Nephron progenitor cell (in vitro differentiated cells): ENCODE results near the gene MYO1D.

Experiments
- DNase-seq: peaks from one replicate; pipeline ENCODE4 v3.0.0; 2021
- H3K27ac Mint-ChIP-seq: 2 replicates; pipeline ENCODE4 v1.8.0; 2021; ENCODE audit warnings: mild to moderate bottlenecking, moderate library complexity, mixed read lengths
- H3K27me3 Mint-ChIP-seq: 2 replicates; pipeline ENCODE4 v1.8.0; 2021; ENCODE audit warnings: mild to moderate bottlenecking, low read depth, mixed read lengths; ENCODE audit not compliant: poor library complexity
- H3K36me3 Mint-ChIP-seq: 2 replicates; pipeline ENCODE4 v1.8.0; 2021; ENCODE audit warnings: low read depth, mixed read lengths
- H3K4me1 Mint-ChIP-seq: 2 replicates; pipeline ENCODE4 v1.8.0; 2021; ENCODE audit warnings: mixed read lengths
- H3K4me3 Mint-ChIP-seq: 2 replicates; pipeline ENCODE4 v1.8.0; 2021; ENCODE audit warnings: mild to moderate bottlenecking, moderate library complexity, mixed read lengths
- H3K9me3 Mint-ChIP-seq: 2 replicates; pipeline ENCODE4 v1.8.0; 2021; ENCODE audit warnings: mild to moderate bottlenecking, moderate library complexity, mixed read lengths
- TF ChIP-seq, protein P1 (sequence below): fragments of 200-600 bp; sonication (generic); IDR thresholded peaks from 2 replicates; pipeline ENCODE4 v1.5.0; 2021; ENCODE audit warnings: antibody characterized with exemption

The MYO1D gene

DNA sequence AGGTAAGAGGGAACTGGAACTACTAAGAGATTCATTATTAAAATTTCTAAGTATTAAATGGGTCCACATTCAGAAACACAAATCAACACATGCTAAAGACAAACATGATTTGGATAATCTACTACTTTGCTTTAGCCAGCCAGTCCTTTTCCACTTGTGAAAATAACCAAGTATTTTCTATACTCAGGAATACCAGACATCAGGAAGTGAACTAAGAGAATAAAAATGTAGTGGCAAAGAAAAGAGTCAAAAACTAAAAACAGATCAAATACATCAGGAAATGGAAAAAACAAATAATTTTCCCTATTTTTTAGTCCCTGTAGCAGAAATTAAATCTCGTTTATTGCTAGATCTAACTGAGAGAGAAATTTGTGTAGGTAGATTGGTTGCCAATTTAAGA is 78.0 kb downstream of the MYO1D start:
- Mint-ChIP-seq H3K4me3 (no peak overlapping the region), H3K4me1 (no peaks in the 10 kb centered on the region), H3K27ac (no peak overlapping the region), H3K36me3 (no peaks in the 10 kb centered on the region), H3K9me3 (no peaks in the 10 kb centered on the region), H3K27me3 (peaks cover 3% of the 10 kb centered on the region)
- no peak for DNase-seq
- TF ChIP-seq, protein P1, sequence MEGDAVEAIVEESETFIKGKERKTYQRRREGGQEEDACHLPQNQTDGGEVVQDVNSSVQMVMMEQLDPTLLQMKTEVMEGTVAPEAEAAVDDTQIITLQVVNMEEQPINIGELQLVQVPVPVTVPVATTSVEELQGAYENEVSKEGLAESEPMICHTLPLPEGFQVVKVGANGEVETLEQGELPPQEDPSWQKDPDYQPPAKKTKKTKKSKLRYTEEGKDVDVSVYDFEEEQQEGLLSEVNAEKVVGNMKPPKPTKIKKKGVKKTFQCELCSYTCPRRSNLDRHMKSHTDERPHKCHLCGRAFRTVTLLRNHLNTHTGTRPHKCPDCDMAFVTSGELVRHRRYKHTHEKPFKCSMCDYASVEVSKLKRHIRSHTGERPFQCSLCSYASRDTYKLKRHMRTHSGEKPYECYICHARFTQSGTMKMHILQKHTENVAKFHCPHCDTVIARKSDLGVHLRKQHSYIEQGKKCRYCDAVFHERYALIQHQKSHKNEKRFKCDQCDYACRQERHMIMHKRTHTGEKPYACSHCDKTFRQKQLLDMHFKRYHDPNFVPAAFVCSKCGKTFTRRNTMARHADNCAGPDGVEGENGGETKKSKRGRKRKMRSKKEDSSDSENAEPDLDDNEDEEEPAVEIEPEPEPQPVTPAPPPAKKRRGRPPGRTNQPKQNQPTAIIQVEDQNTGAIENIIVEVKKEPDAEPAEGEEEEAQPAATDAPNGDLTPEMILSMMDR, result no peak

DNA sequence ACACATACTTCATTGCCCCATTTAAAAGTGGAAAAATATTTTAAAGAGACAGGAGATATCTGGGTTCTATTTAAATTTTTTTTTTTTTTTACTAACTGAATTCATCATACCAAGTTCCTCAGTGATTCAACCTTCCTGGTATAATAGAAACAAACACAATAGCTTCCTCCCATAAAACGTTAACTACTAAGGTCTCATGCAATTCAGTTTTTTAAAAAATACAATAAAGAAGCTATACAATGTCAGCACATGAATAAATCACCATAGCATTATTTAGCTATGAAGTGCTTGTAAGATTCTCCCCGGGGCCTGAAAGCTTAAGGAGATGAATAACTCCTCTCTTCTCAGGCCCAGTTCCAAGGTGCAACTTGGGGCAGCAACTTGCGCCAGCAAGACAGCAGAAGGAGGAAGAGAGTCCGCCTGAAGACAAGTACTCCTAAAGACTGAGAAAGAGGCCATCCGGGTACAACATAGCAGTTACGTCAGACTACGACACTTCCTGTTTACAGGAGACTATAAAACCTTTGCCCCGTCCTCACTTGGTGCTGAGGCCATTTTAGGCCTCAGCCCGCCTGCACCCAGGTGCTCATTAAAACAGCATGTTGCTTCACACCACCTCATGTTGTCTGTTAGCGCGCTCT is 81.5 kb downstream of the MYO1D start:
- Mint-ChIP-seq H3K27ac (no peak overlapping the region), H3K4me1 (no peaks in the 10 kb centered on the region), H3K36me3 (no peaks in the 10 kb centered on the region), H3K27me3 (peaks cover 6% of the 10 kb centered on the region), H3K9me3 (no peaks in the 10 kb centered on the region), H3K4me3 (no peak overlapping the region)
- no peak for DNase-seq
- TF ChIP-seq, protein P1, result no peak

GRCh38 chr17:32794533-32795246 is 82.2 kb downstream of the MYO1D start:
- no peak overlapping the region for H3K4me3 Mint-ChIP-seq
- peaks cover 6% of the 10 kb centered on the region for H3K27me3 Mint-ChIP-seq
- H3K9me3 Mint-ChIP-seq, result no peaks in the 10 kb centered on the region
- no peak overlapping the region for H3K27ac Mint-ChIP-seq
- no peaks in the 10 kb centered on the region for H3K4me1 Mint-ChIP-seq
- no peak for DNase-seq
- TF ChIP-seq, protein P1, result no peak
- H3K36me3 Mint-ChIP-seq, result no peaks in the 10 kb centered on the region

- peaks cover 5% of the 10 kb centered on the region for H3K36me3 Mint-ChIP-seq
- H3K4me1 Mint-ChIP-seq, result no peaks in the 10 kb centered on the region
- H3K27ac Mint-ChIP-seq, result no peak overlapping the region
- no peak overlapping the region for H3K4me3 Mint-ChIP-seq
- TF ChIP-seq, protein P1, result no peak
- no peak for DNase-seq
- H3K27me3 Mint-ChIP-seq, result peaks cover 6% of the 10 kb centered on the region
- H3K9me3 Mint-ChIP-seq, result peaks cover 5% of the 10 kb centered on the region
These were observed 83.1 kb downstream of the MYO1D start for GRCh38 chr17:32793841-32794240.

GRCh38 chr17:32792207-32792606 is 84.7 kb downstream of the MYO1D start:
- H3K27ac Mint-ChIP-seq, result no peak overlapping the region
- TF ChIP-seq, protein P1, result no peak
- peaks cover 13% of the 10 kb centered on the region for H3K9me3 Mint-ChIP-seq
- no peak overlapping the region for H3K4me3 Mint-ChIP-seq
- peaks cover 6% of the 10 kb centered on the region for H3K27me3 Mint-ChIP-seq
- DNase-seq, result no peak
- peaks cover 8% of the 10 kb centered on the region for H3K36me3 Mint-ChIP-seq
- no peaks in the 10 kb centered on the region for H3K4me1 Mint-ChIP-seq

DNA sequence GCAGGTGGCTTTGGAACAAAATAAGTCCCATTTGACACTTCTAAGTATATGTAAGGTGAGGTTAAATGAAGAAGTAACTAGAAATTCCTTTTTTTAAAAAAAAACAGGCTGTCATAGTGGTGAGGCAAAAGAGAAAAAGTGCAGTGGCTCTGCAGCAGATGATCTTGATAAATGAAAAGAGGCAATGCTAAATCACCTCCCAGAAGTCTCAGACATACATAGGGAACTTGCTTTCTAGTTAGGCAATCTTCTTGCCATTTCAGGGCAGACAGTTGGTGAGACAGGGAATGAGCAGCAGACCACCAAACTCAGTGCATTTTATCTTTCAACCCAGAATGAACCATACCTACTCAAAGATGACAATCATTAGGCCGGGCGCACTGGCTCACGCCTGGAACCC is 90.8 kb downstream of the MYO1D start:
- Mint-ChIP-seq H3K27me3 (no peaks in the 10 kb centered on the region), H3K27ac (no peak overlapping the region), H3K4me3 (no peak overlapping the region), H3K36me3 (peaks cover 8% of the 10 kb centered on the region), H3K4me1 (no peaks in the 10 kb centered on the region), H3K9me3 (peaks cover 13% of the 10 kb centered on the region)
- no peak for DNase-seq
- TF ChIP-seq, protein P1, result no peak
